OCI-LY3 (cell line): ENCODE results near the gene SH3GLB1.

Experiments used
- H2AFZ ChIP-seq: fragments of 200-600, 300-600 bp; shearing (Covaris generic); 2 replicates; pipeline ENCODE4 v1.6.0; 2014; ENCODE audit warnings: antibody characterized with exemption, low read depth, low read length
- H3K27ac ChIP-seq: fragments of 200-600, 300-600 bp; sonication (generic); 2 replicates; pipeline ENCODE4 v1.5.1; 2014; ENCODE audit warnings: mild to moderate bottlenecking, low read length, moderate library complexity, mixed read lengths
- H3K27me3 ChIP-seq: fragments of 200-600, 300-600 bp; sonication (generic); 2 replicates; pipeline ENCODE4 v1.6.1; 2014; ENCODE audit warnings: low read depth, low read length, mixed read lengths
- H3K36me3 ChIP-seq: fragments of 200-600, 300-600 bp; sonication (generic); replicated peaks from 2 replicates; pipeline ENCODE3; 2014; ENCODE audit warnings: low read depth, low read length, mixed read lengths
- H3K4me1 ChIP-seq: fragments of 300-600, 200-600 bp; sonication (generic); 2 replicates; pipeline ENCODE4 v1.6.1; 2014; ENCODE audit warnings: low read length, mixed read lengths
- H3K4me2 ChIP-seq: fragments of 200-600, 300-600 bp; sonication (generic); 2 replicates; pipeline ENCODE4 v1.6.1; 2014; ENCODE audit warnings: low read length, mixed read lengths
- H3K4me3 ChIP-seq: fragments of 300-600, 200-600 bp; sonication (generic); 2 replicates; pipeline ENCODE4 v1.5.1; 2014; ENCODE audit warnings: antibody characterized with exemption, mild to moderate bottlenecking, low read length, moderate library complexity
- H3K79me2 ChIP-seq: fragments of 300-600, 200-600 bp; shearing (Covaris generic); 2 replicates; pipeline ENCODE4 v1.6.1; 2014; ENCODE audit warnings: mild to moderate bottlenecking, low read length, mixed read lengths
- H3K9ac ChIP-seq: fragments of 300-600, 200-600 bp; shearing (Covaris generic); 2 replicates; pipeline ENCODE4 v1.6.0; 2014; ENCODE audit warnings: mild to moderate bottlenecking, low read length, moderate library complexity
- H3K9me3 ChIP-seq: fragments of 200-600, 300-600 bp; shearing (Covaris generic); 2 replicates; pipeline ENCODE4 v1.6.1; 2014; ENCODE audit warnings: low read length, mixed read lengths; ENCODE audit not compliant: insufficient read depth
- H4K20me1 ChIP-seq: fragments of 200-600, 300-600 bp; sonication (generic); 2 replicates; pipeline ENCODE4 v1.6.1; 2016; ENCODE audit warnings: low read length, mixed read lengths; ENCODE audit not compliant: insufficient read depth
- EZH2phosphoT487 ChIP-seq: fragments of 200-600 bp; shearing (Covaris generic); IDR thresholded peaks from 2 replicates; pipeline ENCODE4 v1.6.1; 2018; ENCODE audit warnings: antibody characterized with exemption, mixed run types, low read depth
- TF ChIP-seq, protein P1 (sequence below): fragments of 200-600, 300-600 bp; sonication (generic); IDR thresholded peaks from 2 replicates; pipeline ENCODE4 v1.5.1; 2014; ENCODE audit warnings: antibody characterized with exemption, low read length, low read depth

SH3GLB1 gene

DNA sequence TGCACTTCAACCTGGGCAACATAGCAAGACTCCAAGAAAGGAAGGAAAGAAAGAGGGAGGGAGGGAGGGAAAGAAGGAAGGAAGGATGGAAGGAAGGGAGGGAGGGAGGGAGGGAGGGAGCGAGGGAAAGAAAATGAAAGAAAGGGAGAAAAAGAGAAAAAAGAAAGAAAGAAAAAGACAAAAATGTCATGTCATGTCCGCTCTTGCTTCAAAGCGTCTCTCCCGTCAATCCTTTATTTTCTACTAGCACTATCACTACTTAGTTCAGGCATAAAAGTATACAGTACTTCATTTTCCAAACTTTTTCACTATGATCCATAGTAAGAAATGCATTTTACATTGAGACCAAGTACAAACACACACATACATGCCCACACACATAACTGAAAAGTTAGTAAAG, 64.7 kb downstream of the SH3GLB1 start:
- TF ChIP-seq, protein P1, sequence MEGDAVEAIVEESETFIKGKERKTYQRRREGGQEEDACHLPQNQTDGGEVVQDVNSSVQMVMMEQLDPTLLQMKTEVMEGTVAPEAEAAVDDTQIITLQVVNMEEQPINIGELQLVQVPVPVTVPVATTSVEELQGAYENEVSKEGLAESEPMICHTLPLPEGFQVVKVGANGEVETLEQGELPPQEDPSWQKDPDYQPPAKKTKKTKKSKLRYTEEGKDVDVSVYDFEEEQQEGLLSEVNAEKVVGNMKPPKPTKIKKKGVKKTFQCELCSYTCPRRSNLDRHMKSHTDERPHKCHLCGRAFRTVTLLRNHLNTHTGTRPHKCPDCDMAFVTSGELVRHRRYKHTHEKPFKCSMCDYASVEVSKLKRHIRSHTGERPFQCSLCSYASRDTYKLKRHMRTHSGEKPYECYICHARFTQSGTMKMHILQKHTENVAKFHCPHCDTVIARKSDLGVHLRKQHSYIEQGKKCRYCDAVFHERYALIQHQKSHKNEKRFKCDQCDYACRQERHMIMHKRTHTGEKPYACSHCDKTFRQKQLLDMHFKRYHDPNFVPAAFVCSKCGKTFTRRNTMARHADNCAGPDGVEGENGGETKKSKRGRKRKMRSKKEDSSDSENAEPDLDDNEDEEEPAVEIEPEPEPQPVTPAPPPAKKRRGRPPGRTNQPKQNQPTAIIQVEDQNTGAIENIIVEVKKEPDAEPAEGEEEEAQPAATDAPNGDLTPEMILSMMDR, result no peak
- no peak for TF ChIP-seq EZH2phosphoT487
- H3K9me3 ChIP-seq, result peaks cover 7% of the 10 kb centered on the region
- no peaks in the 10 kb centered on the region for H3K79me2 ChIP-seq
- H3K4me1 ChIP-seq, result peaks cover 37% of the 10 kb centered on the region
- H4K20me1 ChIP-seq, result no peaks in the 10 kb centered on the region
- H3K36me3 ChIP-seq, result peaks cover 9% of the 10 kb centered on the region
- no peak overlapping the region for H3K4me3 ChIP-seq
- no peaks in the 10 kb centered on the region for H3K27me3 ChIP-seq
- H3K27ac ChIP-seq, result no peak overlapping the region
- H3K4me2 ChIP-seq, result no peak overlapping the region
- no peak overlapping the region for H2AFZ ChIP-seq
- H3K9ac ChIP-seq, result no peak overlapping the region

DNA sequence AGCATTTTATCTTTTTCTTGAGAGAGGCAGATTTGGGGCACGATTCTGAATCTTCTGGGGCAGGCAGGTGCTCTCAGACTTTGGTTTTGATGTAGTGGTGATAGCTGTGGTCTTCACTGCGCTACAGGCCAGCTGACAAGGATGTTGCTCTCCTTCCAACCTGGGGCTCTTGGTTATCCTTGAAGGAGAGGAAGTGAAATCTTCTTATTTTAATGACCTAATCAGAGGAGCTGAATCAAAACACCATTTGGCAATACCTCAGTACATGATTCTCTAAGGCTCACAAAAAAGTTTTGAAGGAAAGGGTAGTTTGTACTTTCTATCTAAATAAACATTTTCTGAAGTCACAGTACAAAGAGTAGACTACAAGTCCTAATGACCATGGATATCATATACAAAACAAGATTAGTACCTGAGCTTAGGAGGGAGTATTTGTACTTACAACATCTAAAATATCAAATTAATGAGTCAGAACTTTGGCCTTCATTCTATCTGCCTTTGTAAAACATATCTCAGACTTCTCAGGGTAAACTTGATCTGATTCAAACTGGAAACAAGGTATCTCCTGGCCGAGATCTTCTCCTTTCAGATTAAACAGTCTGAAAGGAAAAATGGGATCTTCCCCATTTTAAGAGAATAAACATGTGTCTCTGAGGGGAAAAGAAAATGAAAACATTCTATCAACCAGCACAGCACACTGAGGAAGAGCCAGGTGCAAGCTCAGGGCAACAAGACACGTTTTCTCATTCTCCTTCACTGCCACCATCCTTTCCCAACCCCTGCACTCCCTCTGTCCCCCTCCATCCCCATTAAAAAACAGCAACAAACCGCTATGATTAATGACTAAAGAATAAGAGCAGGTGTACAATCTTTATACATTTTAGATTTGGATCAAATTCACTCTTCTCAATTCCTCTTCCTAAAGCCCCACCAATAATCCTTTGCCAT, 69.2 kb downstream of the SH3GLB1 start:
- Histone ChIP-seq H3K36me3 (no peaks in the 10 kb centered on the region), H3K27ac (peak overlapping the region; percentile 100), H2AFZ (no peak overlapping the region), H3K4me1 (peaks cover 60% of the 10 kb centered on the region), H4K20me1 (no peaks in the 10 kb centered on the region), H3K9ac (peak overlapping the region; percentile 97), H3K4me2 (peak overlapping the region; percentile 96), H3K4me3 (peak overlapping the region; percentile 70), H3K9me3 (no peaks in the 10 kb centered on the region), H3K79me2 (no peaks in the 10 kb centered on the region), H3K27me3 (no peaks in the 10 kb centered on the region)
- TF ChIP-seq, protein P1, result no peak
- TF ChIP-seq EZH2phosphoT487, result no peak

DNA sequence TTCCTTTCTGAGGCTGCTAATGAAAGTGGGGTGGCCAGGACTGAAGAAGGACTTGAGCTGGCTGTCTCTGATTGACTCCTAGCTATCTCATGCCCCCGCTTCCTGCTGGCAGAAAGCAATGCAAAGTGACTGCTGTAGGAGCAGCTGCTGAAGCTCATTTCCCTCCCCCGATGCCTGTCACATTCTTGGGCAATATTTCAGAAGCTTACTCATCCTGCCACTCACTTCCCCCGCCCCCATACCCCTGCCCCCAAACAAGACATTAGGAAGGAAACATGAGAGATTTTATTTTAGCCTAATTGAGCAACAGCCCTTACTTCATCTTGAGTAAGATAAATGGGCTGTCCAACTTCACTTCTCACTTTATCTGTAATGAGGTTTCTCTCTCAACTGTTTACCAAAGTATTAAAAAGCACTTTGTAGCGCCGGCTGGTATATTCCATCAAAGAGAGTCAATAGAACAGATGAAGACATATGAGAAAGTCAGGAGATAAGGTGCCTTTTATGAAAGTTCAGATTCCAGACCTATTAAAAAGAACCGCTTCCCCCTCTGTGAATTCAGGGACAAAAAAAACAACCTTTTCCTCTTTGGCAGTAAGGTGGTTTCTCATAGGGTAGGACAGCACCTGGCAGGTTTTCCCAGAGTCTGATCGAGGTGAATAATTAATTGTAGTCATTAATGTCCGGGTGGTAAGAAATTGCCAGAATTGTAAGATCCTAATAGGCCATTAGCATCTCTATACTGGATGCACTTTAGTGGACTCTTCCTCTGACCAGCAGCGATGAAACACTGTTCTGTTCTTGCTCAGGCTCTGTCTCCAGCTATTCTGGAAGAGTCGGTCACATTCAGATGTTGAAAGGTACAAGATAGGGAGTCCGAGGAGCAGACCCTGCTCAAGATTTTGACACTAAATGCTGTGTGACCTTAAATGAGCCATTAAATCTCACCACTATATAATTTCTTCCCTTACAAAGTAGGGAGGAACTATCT, 70.2 kb downstream of the SH3GLB1 start:
- Histone ChIP-seq H3K36me3 (no peaks in the 10 kb centered on the region), H3K4me3 (peak overlapping the region; percentile 70), H3K79me2 (no peaks in the 10 kb centered on the region), H3K9me3 (no peaks in the 10 kb centered on the region), H3K27ac (peak overlapping the region; percentile 100), H3K27me3 (no peaks in the 10 kb centered on the region), H3K9ac (peak overlapping the region; percentile 97), H3K4me1 (peaks cover 60% of the 10 kb centered on the region), H2AFZ (peak overlapping the region; percentile 62; the same call in 1 of the 2 replicates), H4K20me1 (no peaks in the 10 kb centered on the region), H3K4me2 (peak overlapping the region; percentile 96)
- TF ChIP-seq EZH2phosphoT487, result no peak
- TF ChIP-seq, protein P1, result no peak
